CD4-positive, alpha-beta T cell treated with Interleukin-21 for 1 hour (primary cell): ENCODE measurements around the gene RERGL.
"Not testable (repeated sequence)": the region's sequence is repeated elsewhere in the genome, so short reads cannot be mapped to it uniquely, and the experiment has no call there.

ENCODE experiments used
- DNase-seq: peaks from one replicate; pipeline ENCODE4 v3.0.0-alpha.2; 2020

Gene RERGL, protein sequence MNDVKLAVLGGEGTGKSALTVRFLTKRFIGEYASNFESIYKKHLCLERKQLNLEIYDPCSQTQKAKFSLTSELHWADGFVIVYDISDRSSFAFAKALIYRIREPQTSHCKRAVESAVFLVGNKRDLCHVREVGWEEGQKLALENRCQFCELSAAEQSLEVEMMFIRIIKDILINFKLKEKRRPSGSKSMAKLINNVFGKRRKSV

DNA sequence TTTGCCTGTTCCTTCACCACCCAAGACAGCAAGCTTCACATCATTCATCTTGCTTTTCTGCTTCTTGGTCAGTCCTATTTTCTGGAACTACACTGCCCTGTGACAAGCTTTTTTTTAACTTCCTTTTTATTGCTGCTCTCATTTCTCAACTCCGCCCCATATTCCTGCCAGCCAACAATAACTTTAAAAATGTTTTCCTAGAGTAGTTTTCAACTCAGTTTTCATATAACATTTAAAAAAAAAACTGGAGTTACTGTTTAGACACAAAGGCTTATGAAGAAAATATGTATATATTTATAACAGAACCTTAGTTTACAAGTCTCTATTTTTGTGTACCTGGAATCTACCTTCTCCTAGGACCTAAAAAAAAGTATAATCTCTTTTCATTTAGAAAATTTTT, at the start of gene RERGL:
Gene RERGL (minus strand): TSS at position 101 of the 400 bp plus-strand sequence. CDS start 53 bp downstream, at position 48.
- DNase-seq: no peak

DNA sequence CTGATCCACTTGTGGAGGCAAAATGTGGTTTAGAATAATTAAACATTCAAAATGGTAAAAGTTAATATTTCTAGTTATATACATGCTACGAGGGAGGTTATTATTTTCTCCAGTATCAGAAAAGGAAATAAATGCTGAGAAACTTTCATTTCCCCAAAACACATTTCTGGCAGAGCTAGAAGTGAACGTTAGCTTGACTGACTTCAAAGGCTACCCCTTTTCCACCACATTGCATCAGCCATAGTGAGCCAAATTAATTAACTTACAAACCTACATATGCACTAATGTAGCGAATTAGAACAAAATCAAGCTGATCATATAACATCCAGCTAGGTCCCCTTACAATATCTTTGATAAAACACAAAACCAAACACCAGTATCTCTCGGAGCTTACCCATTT, 49.3 kb upstream of the RERGL start:
- DNase-seq: no peak

DNA sequence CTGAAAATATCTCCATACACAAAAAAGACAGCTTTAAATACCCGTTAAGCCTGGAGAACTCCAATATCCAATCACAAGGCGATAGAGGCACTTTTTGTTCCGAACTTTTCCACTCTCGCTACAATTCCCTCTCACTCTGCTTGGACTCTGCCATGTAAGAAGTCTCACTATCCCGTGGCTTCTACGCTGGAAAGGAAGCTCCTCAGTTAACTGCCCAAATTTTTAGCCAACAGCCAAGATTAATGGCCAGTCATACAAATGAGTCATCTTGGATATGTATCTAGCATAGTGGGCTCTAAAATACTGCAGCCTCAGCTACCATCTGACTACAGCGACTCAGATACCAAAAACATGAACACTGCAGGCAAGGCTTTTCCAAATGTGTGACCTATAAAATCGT, 45.5 kb upstream of the RERGL start:
- DNase-seq: no peak

DNA sequence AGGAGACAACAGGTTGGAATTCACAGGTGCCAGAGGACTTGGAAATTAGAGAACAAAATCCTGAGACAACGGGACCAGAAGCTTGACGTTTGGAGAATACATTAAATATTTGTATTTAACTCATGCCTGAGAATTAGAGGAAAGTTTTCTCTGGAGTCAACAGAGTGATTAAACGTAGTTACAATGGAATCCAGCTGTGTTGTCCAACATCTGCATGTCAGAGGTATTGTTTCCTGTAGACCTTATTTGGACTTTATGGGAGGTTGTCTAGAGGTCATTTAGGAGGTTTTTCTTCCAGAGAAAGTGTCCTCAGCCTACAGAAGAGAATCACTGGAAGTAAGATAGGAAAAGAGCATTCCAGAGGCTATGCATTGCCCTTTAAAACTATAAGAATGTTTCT, 45.1 kb upstream of the RERGL start:
- no peak for DNase-seq

DNA sequence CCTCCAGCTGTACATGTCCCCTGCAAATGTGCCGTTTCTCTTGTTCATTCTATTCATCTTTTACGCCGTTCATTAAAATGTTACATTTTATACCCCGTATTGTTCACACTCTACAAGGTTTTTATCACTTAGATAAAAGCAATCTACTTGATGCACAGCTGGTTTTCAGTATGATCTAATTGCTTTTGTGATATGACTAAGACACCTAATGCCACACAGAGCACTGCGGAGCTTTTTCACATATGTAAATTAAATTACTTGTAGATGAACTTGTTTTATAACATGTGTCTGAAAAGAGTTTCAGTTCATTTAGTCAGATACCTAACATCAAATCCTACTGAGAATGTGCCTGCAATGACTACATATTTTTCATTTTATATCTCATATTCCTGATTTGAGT, 40.9 kb upstream of the RERGL start:
- DNase-seq: no peak

DNA sequence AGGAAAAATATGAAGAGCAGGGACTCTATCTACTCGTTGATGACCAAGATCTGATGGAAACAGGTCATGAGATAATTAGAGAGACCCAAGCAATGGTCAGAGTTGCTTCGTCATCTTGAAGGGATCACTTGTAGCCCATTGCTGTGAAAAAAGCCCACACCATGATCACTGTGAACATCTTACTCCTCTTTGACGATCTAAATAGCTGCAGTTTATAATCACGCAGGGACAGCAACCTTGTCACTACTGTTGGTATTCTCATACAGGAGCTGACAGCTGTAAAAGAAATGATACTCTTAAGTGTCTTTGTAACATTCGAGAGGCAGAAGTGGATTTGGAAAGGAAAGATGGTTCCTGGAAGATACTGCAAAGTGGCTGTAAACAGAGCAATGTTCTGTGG, 33.7 kb upstream of the RERGL start:
- DNase-seq: no peak

DNA sequence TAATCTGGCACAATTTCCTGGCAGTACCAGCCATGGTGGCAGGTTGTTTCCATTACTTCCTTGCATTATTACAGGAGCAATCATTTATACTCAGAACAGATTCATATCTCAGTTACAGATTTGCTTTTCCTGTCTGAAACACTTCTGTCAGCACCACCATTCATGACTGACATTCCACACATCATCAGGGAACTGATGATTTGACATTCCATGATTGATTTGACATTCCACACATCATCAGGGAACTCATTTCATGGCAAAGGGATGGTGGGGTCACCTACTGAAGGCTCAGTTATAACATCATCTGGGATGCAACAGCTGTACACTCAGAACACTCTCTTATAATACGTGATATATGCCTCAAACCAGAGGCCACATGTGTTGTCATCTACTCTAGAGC, 30.9 kb upstream of the RERGL start:
- DNase-seq: no peak

DNA sequence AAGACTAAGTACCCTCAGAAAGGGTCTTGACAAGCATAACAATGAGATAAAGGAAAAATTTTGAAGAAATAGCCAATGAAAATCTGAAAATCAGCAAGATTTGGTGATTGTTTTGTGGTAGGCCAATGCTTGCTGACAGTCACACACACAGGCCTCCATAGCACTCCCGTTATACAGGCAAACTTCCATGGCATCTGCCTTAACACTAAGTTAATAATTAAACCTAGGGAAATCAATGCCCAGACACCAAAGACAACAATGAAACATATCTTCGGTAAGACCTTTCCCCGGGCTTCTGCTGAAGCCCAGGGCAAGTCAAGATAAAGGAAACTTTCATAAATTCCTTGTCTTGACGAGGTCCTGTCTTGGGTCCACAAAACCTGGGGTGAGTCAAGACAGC, 18.6 kb upstream of the RERGL start:
- DNase-seq: no peak

DNA sequence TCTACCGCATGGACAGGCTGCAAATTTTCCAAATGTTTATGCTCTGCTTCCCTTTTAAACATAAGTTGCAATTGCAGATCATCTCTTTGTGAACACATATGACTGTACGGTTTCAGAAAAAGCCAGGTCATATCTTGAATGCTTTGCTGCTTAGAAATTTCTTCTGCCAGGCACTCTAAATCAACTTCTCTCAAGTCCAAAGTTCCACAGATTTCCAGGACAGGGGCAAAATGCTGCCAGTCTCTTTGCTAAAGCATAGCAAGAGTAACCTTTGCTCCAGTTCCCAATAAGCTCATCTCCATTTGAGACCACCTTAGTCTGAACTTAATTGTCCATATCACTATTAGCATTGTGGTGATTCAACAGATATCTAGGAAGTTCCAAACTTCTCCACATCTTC, 13.6 kb upstream of the RERGL start:
- no peak for DNase-seq

DNA sequence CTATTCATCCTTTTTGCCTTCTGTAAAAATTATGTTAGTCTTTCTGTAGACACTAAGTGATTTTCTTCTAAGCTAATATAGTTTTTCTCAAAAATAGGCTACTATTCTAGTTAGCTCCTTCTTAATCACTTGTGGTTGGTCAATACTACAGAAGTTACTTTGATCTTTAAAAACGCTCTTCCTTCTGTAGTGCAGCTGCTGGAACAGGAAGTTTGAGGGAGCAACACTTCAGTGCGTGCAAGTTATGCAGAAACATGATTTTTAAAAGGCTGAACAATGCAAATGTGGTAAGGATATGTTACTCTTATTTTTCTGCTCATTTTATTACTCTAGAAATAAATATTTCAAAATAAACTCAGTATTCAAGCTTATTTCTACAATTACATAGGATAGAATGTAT, 11.1 kb upstream of the RERGL start:
- DNase-seq: no peak

DNA sequence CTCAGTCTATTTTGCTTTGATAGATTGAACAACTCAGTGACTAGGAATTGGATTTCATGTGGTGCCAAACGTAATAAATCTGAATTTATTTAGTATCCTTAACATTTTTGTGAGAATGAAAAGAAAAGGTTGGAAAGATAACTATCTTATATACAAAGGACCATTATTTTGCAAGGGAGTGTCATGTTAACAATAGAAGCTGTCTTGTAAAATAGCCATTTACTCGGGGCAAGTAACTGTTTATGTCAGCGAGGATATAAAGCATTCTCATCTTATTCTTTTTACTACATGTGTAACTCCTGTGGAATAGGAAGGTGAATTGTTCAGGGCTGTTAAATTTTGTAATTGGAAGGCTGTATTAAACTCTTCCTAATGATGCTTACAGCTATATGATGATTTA, 5.9 kb downstream of the RERGL start:
- DNase-seq: no peak

DNA sequence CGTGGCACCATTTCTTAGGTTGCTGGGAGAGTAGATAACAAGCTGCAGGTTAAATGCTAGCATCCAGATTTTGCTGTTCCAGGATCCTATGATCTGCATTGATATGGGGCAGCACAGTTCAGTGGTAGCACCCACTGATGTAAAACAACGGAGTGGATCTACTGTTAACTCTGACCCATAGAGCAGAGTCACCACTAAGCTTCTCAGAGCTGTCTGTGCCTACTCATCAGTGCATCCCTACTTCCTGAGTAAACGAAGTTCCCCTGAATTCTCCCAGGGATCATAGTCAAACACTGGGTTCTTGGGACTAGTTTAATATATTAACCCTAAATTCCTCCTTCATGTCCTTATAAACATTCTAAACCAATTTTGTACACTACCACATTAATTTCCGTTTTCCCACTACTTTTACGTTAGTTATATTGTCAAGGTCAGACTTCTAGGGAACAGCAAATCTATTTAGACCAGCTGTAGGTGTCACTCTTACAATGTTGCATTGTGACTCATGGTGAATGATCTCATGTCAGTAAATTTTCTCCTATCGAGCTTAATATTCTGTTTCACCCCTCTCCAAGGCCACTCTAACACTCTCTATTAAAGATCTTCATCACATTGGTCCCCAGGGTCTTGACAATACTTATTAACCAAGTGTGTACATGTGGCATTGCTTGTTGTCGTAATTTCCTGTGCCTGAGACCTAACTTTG, 10.3 kb downstream of the RERGL start:
- no peak for DNase-seq

DNA sequence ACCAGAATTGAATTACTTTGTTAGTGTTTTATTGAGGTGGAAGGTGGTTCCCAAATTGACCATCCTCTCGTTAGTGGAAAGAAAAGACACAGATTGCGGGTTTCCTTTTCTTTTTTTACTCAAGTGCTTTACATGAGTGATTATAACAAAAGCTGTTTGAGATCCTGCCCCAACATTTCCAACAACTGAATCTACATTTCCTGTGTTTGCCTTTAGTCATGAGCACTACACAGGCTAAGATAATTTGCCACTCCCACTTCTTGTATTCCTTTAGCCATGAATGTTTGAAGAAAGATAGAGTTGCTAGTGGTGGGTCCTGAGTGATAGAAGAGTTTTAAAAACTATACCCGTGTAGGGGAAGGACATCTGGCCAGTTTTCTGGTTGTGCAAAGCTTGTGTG, 16.0 kb downstream of the RERGL start:
- no peak for DNase-seq

DNA sequence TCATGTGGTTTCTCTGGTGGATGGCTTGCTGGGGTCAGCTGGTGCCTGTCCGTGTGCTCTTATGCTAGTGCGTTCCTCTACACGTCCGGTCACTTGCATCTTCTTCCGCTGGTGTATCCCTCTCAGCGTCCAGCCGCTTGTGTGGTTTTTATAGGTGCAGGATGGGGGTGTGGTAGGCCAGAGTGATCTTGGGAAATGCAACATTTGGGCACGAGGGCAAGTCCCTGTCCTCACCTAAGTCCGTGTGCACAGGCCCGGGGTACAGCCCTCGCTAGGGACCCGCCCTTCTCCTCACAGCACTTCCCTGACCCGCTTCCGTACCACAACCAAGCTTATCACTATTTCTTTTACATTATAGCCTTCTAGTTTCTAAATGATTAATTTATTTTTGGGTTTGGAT, 17.3 kb downstream of the RERGL start:
- no peak for DNase-seq

DNA sequence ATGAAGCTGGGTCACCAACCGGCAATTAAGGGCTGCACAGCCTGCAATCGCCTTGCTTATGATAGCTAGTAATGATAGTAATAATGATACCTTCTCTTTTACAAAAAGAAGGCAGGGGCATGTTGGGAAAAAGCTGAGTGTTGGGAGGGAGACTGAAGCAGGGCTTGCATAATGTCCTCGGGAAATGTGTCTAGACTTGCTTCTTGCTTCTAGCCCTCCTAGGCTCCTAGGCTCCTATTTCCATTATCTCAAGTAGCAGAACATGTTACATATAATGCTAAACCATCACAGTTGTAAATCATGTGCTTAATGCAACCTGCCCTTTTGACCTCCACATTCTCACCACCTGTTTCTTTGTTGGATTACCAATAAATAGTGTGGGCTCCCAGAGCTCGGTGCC, 18.7 kb downstream of the RERGL start:
- DNase-seq: no peak

DNA sequence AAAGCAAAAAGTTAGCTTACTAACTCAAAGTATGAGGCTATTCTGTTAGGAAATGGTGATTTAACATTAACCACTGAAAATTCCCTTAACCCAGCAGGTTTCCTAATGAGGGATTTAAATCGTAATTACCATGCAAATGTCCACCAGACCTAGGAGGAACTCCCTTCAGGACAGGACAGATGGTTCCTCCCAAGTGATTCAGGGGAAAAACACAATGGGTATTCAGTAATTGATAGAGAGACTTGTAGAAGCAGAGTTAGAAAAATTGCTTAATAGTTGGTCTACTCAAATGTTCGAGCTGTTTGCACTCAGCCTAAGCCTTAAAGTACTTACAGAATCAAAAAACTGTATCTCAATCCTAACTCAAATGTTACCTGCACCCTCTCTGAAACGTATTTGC, 21.6 kb downstream of the RERGL start:
- no peak for DNase-seq

DNA sequence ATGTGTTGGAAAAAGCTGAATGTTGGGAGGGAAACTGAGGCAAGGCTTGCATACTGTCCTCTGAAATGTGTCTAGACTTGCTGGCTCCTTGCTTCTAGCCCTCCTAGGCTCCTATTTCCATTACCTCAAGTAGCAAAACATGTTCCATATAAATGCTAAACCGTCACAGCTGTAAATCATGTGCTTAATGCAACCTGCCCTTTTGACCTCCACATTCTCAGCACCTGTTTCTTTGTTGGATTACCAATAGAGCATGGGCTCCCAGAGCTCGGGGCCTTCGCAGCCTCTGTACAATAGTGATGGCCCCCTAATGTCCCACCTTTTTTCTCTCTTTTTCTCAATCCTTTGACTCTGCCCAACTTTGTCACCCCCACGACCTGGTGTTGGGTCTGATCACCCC, 23.3 kb downstream of the RERGL start:
- no peak for DNase-seq

DNA sequence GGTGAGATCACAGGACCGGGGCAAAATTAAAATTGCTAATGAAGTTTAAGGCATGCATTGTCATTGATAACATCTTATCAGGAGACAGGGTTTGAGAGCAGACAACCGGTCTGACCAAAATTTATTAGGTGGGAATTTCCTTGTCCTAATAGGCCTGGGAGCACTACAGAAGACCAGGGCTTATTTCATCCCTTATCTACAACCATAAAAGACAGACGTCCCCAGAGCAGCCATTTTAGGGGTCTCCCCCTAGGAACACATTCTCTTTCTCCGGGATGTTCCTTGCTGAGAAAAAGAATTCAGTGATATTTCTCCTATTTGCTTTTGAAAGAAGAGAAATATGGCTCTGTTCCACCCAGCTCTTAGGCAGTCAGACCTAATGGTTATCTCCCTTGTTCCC, 27.1 kb downstream of the RERGL start:
- DNase-seq: not testable (repeated sequence)

DNA sequence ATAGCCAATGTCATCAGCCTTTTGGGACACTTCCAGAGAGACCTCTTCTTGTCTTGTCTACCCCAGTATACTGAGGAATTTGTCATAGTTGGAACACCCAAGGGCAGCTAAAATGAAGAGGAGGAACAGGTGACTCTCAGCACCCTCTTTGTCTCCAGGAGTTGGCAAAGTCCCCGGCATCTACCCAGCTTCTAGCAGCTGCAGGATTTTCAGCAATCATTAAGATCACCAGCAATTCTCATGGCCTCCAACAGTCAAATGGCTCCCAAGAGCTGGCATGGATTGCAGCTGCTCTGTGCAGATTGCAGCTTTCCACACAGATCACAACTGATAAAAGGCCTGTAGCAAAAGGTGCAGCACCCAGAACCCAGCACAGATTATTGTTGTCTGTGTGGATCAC, 32.9 kb downstream of the RERGL start:
- no peak for DNase-seq

DNA sequence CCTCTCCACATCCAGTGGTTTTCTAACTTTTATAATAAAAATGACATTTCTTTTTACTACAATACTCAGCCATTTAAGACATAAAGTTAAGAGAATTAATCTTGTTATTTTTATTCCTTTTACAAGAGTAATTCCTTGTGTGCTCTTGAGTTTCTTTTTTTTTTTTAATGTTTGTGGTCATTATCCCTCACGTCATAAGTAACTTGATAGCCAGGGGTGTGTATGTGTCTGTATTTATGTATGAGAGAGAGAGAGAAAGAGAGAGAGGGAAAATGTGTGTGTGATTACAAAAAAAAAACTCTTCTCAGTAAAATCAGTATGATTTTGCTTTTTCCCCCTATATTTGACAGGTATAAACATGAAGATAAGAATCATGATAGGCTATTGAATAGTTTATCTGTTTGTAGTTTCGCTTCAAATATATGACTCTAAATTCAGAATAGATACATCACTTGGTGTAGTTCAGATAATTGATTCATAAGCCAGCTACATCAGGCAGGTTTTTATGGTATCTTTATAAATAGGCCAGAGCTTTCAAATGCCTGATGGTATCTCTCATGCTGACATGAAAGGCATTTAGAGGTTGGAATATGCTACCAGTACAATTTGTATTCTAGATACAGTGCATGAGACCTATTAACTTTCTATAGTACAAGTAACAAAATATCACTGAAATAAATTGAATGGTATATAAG, 34.9 kb downstream of the RERGL start:
- no peak for DNase-seq

DNA sequence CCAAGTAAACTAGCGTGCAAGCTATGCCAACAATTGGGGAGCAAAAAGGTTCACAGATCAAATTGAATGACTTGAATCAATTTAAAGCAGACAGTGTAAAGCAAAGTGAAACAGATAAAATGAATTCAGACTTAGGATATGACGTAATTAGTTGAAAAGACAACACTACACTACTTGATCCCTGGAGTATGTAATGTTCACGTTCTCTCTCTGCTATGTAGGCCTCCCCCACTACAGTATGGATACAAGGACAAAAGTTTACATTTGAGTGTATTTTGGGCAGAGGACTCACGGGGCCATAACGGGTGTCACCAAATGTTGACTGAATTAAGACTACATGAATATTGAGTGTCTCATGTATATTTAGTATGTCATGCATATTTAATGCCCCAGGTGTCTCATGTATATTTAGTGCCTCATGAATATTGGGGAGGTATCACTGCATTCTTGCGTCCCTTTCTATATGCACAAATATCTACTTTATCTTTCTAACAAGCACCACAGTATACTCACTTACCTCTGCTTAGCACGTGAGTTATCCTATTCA, 44.5 kb downstream of the RERGL start:
- DNase-seq: no peak

DNA sequence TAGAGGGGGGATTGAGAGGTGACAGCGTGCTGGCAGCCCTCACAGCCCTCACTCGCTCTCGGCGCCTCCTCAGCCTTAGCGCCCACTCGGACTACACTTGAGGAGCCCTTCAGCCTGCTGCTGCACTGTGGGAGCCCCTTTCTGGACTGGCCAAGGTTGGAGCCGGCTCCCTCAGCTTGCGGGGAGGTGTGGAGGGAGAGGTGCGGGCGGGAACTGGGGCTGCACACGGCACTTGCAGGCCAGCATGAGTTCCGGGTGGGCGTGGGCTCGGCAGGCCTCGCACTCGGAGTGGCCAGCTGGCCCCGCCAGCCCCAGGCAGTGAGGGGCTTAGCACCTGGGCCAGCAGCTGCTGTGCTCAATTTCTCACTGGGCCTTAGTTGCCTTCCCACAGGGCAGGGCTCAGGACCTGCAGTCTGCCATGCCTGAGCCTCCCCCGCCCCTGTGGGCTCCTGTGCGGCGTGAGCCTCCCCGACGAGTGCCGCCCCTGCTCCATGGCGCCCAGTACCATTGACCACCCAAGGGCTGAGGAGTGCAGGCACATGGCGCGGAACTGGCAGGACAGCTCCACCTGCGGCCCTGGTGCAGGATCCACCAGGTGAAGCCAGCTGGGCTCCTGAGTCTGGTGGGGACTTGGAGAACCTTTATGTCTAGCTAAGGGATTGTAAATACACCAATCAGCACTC, 49.8 kb downstream of the RERGL start:
- DNase-seq: not testable (repeated sequence)
